Effector memory CD4-positive, alpha-beta T cell (primary cell): ENCODE data around the gene OTOGL.

ENCODE experiments used
- DNase-seq, 3 donors: peaks; one replicate each; pipeline ENCODE4 v3.0.0-alpha.2; 2020
- H3K27ac ChIP-seq: 2 replicates; pipeline ENCODE4 v1.7.0; 2013; ENCODE audit warnings: mild to moderate bottlenecking, low read length, moderate library complexity; ENCODE audit not compliant: insufficient read depth, poor library complexity, severe bottlenecking
- H3K27me3 ChIP-seq: replicated peaks from 2 replicates; pipeline ENCODE4 v1.7.0; 2013; ENCODE audit warnings: mild to moderate bottlenecking, low read length; ENCODE audit not compliant: insufficient read depth, control insufficient read depth, poor library complexity, severe bottlenecking
- H3K36me3 ChIP-seq: 2 replicates; pipeline ENCODE4 v1.7.0; 2013; ENCODE audit warnings: mild to moderate bottlenecking, low read length, moderate library complexity; ENCODE audit not compliant: control insufficient read depth, insufficient read depth
- H3K4me1 ChIP-seq: 2 replicates; pipeline ENCODE4 v1.7.0; 2013; ENCODE audit warnings: low read length, mild to moderate bottlenecking; ENCODE audit not compliant: control insufficient read depth, insufficient read depth, poor library complexity, severe bottlenecking
- H3K4me3 ChIP-seq: 2 replicates; pipeline ENCODE4 v1.7.0; 2013; ENCODE audit warnings: low read length, low read depth, mild to moderate bottlenecking; ENCODE audit not compliant: insufficient read depth, poor library complexity, severe bottlenecking
- H3K9me3 ChIP-seq: 2 replicates; pipeline ENCODE4 v1.7.0; 2013; ENCODE audit warnings: mild to moderate bottlenecking, low read length, moderate library complexity; ENCODE audit not compliant: control insufficient read depth

OTOGL gene

GRCh38 chr12:80316222-80316621 is 216.9 kb downstream of the OTOGL start:
- Histone ChIP-seq H3K9me3 (no peaks in the 10 kb centered on the region), H3K4me3 (no peak overlapping the region), H3K27me3 (no peaks in the 10 kb centered on the region), H3K27ac (no peak overlapping the region), H3K4me1 (no peaks in the 10 kb centered on the region), H3K36me3 (no peaks in the 10 kb centered on the region)
- no peak for DNase-seq

DNA sequence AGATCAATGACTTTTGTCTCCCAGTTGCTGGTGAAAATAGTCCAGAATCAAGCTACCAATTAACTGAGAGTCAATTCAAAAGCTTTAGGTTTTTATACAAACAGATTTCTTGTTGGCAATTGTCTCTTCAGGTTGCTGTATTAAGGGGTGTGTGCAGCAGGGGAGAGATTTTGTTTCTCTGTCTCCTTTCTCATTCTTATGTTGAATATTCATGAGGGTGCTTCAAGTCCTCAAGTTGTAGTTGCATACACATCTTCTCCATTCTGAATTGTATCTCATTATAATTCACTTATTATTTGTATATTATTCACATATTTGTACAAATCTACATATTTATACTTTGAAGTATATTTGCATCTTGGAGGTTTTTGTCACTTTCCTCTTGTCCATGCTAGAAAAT is 218.0 kb downstream of the OTOGL start:
- Histone ChIP-seq H3K9me3 (no peaks in the 10 kb centered on the region), H3K27ac (no peak overlapping the region)

DNA sequence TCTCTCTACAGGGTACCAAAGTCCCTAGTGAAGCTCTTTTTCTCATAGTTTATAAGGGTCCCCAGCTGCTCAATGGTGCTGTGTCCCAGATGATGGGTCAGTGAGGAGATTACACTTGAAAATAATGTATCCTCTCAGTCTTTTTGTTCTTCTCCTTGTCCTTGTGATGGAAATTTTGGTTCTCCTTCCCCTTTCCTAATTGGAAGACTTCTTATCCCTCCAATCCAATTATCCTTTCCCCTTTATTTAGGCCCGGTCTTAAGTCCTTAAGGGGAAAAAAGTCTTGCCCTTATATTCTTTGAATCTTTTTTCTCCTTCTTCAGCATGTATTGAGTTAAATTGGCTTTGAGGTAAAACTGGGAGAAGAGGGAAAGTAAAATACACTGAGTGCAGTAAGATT is 218.6 kb downstream of the OTOGL start:
- Histone ChIP-seq H3K36me3 (no peaks in the 10 kb centered on the region), H3K4me3 (no peak overlapping the region), H3K4me1 (no peaks in the 10 kb centered on the region), H3K27me3 (no peaks in the 10 kb centered on the region), H3K9me3 (no peaks in the 10 kb centered on the region), H3K27ac (no peak overlapping the region)
- DNase-seq, result no peak

More for the DNA sequence above, 218.0 kb downstream of the OTOGL start:
- no peaks in the 10 kb centered on the region for H3K4me1 ChIP-seq
- H3K27me3 ChIP-seq, result no peaks in the 10 kb centered on the region
- no peaks in the 10 kb centered on the region for H3K36me3 ChIP-seq
- no peak overlapping the region for H3K4me3 ChIP-seq
- DNase-seq, result no peak

- no peaks in the 10 kb centered on the region for H3K9me3 ChIP-seq
- DNase-seq, result no peak
- no peaks in the 10 kb centered on the region for H3K27me3 ChIP-seq
- H3K4me3 ChIP-seq, result no peak overlapping the region
- no peaks in the 10 kb centered on the region for H3K4me1 ChIP-seq
- no peak overlapping the region for H3K27ac ChIP-seq
- no peaks in the 10 kb centered on the region for H3K36me3 ChIP-seq
These were observed 220.9 kb downstream of the OTOGL start for GRCh38 chr12:80320121-80320678.

- Histone ChIP-seq H3K36me3 (no peaks in the 10 kb centered on the region), H3K4me1 (no peaks in the 10 kb centered on the region), H3K9me3 (no peaks in the 10 kb centered on the region), H3K27me3 (no peaks in the 10 kb centered on the region), H3K4me3 (no peak overlapping the region), H3K27ac (no peak overlapping the region)
- DNase-seq, result no peak
These were observed 222.3 kb downstream of the OTOGL start for GRCh38 chr12:80321653-80322052.

DNA sequence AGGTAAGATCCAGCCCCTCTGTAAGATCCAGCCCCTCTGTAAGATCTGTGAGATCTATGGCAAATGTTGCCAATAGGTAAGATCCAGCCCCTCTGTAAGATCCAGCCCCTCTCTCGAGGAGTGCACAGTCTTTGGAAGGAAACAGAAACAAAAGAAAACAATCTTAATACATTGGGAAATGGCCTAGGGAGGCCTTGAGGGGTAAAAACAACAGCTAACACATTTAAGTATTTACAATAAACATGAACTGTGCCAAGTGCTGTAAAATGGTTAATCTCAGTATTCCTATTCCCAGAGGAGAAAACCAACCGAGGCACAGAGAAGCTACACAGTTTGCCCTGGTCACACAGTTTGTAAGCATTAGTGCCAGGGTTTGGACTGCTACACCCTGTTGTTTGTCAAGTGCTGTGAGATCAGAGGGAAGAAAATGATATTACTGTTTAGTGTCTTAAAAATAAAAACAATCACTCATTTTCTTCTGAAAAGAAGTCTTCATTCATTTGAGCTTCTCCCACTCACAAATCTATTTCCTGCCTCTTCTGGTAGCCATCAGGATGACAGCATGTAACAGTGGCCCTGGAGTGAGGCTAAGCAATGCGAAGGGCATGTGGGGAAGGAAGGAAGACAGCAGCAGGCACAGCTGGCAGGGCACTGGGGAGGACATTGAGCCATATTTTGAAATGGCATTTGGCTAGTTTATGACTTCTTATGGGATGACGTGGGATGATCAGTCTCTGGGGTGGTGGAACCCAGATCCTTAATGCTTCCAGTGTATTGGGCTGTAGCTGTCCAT is 226.0 kb downstream of the OTOGL start:
- H3K27ac ChIP-seq, result no peak overlapping the region
- H3K9me3 ChIP-seq, result no peaks in the 10 kb centered on the region
- no peaks in the 10 kb centered on the region for H3K4me1 ChIP-seq
- no peaks in the 10 kb centered on the region for H3K27me3 ChIP-seq
- H3K4me3 ChIP-seq, result no peak overlapping the region
- no peaks in the 10 kb centered on the region for H3K36me3 ChIP-seq
- no peak for DNase-seq

DNA sequence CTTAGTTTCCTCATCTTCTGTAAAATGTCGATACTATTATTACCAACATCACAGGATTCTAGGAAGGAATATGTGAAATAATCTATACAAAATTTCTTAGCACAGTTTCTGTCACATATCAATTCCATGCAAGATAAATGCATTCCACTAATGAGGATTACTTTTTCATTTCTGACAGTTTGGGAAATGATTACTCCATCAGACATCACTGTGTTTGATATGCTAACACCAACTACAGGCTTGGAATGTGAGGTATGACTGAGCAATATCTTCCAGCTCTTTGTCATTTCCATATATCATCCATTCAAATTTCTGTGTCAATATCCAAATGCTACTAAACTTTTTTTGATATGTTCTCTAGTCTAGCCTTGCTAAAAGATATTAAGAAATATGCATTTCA is 233.5 kb downstream of the OTOGL start:
- H3K4me3 ChIP-seq, result no peak overlapping the region
- H3K36me3 ChIP-seq, result no peaks in the 10 kb centered on the region
- H3K27me3 ChIP-seq, result no peaks in the 10 kb centered on the region
- H3K27ac ChIP-seq, result no peak overlapping the region
- no peaks in the 10 kb centered on the region for H3K9me3 ChIP-seq
- no peaks in the 10 kb centered on the region for H3K4me1 ChIP-seq
- DNase-seq, result no peak

DNA sequence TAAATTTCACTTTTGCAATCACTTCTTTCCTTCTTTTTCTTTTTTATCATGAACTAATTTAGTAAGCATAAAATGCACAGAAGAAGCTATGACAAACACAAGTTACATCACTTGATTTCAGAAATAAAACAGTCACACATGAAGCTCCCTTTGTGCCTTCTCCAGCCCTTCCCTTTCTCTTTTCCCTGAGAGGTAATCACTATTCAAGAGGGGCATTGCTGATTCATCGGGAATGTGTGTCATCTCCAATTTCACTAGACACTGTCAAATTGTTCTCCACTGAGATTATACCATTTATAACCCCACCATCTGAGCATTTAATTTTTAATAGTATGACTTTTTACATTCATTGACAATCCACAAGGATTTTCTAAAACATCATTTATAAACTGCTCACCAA is 253.1 kb downstream of the OTOGL start:
- H3K27ac ChIP-seq, result no peak overlapping the region
- H3K4me3 ChIP-seq, result no peak overlapping the region
- no peaks in the 10 kb centered on the region for H3K27me3 ChIP-seq
- H3K9me3 ChIP-seq, result no peaks in the 10 kb centered on the region
- DNase-seq, result no peak
- H3K36me3 ChIP-seq, result no peaks in the 10 kb centered on the region
- no peaks in the 10 kb centered on the region for H3K4me1 ChIP-seq

DNA sequence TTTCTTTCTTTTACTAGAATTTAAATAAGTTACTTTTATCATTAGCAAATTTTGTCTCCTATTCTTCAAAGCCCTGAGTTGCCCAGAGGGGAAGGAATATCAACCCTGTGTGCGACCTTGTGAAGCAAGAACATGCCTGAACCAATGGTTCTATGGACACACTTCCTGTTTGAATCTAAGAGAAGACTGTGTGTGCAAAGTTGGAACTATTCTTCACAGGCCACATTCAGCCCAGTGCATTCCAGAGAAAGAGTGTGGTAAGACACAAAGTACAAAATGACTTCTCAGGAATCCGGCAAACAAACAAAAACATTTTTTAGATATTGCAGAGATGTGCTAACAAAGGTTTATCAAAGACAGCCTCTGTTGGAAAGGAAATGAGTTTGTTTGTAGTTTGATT is 253.9 kb downstream of the OTOGL start:
- H3K4me3 ChIP-seq, result no peak overlapping the region
- no peaks in the 10 kb centered on the region for H3K4me1 ChIP-seq
- H3K27ac ChIP-seq, result no peak overlapping the region
- no peaks in the 10 kb centered on the region for H3K36me3 ChIP-seq
- no peaks in the 10 kb centered on the region for H3K27me3 ChIP-seq
- no peaks in the 10 kb centered on the region for H3K9me3 ChIP-seq
- DNase-seq, result no peak

DNA sequence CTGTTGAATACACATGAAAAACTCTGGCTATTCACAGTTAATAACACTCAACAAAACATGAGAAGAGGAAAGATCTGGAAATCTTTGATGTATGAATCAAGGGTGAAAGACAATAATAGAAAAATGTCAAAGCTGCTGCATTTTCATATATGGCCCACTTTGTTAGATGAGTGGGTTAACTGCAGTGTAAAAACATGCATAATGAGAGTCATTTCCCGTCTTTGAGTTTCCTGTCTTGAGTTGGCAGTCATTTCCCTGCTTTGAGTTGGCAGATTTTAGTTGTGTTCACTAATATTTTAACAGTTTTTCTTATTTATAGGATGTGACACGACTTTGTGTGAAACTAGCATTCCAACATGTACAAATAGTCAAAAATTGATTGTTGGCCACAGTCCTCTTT is 256.8 kb downstream of the OTOGL start:
- Histone ChIP-seq H3K4me1 (no peaks in the 10 kb centered on the region), H3K4me3 (no peak overlapping the region), H3K27me3 (no peaks in the 10 kb centered on the region), H3K36me3 (no peaks in the 10 kb centered on the region), H3K9me3 (no peaks in the 10 kb centered on the region), H3K27ac (no peak overlapping the region)
- no peak for DNase-seq
